ENCODE data around the gene IGSF9. TPM values are rescaled to one million over a fixed set of nuclear protein-coding genes. Genes with fewer than 3 reads are reported as not detected.

The IGSF9 gene
- total and polyA plus RNA-seq, 2 of the 13 experiments (the other 11 are each of a cell fraction or from before 2014, with no cell fraction given) = 0.03 TPM; not detected in 1

GRCh38 chr1:159914252-159915018 is 31.0 kb downstream of the IGSF9 start:
- CTCF ChIA-PET (ENCODE audit: low intra/inter-chr PET ratio, low total read pairs) = no interaction called here
- ATAC-seq = no peak
- Histone ChIP-seq H3K4me3 (replicated peaks in 1 of 3; ENCODE audit: insufficient read depth in 1 of 3, low read depth in 2 of 3, low read length in 3 of 3) (no peak overlapping the region), H4K20me1 (ENCODE audit: insufficient read depth, low read length) (no peaks in the 10 kb centered on the region), H3K36me3 (replicated peaks in 1 of 2; ENCODE audit: control insufficient read depth in 1 of 2, insufficient read depth in 2 of 2, low read length in 2 of 2) (no peaks in the 10 kb centered on the region), H3K4me2 (ENCODE audit: low read depth, low read length) (no peak overlapping the region), H3K9me3 (ENCODE audit: low read length) (no peaks in the 10 kb centered on the region), H2AFZ (ENCODE audit: low read length) (no peak overlapping the region), H3K4me1 (ENCODE audit: insufficient read depth, low read length) (peaks cover 13% of the 10 kb centered on the region), H3K79me2 (ENCODE audit: insufficient read depth, low read length) (no peaks in the 10 kb centered on the region), H3K9ac (ENCODE audit: insufficient read depth, low read depth, low read length) (no peak overlapping the region), H3K27me3 (ENCODE audit: control insufficient read depth in 1 of 2, insufficient read depth in 2 of 2, low read length in 2 of 2) (no peaks in the 10 kb centered on the region; a peak in 1 of 5 replicates), H3K27ac (ENCODE audit: extremely low read length, insufficient read depth, low read length) (no peak overlapping the region)
- POLR2A ChIA-PET = interaction anchor here (1.8 kb wide), 1 partner anchor 9 kb away, joined by 4 read pairs; no protein-coding TSS in a partner anchor
- WGBS (ENCODE audit: low lambda C conversion rate) = 48% methylated on average over 10 of the region's 10 CpGs
- TF ChIP-seq, protein P1, sequence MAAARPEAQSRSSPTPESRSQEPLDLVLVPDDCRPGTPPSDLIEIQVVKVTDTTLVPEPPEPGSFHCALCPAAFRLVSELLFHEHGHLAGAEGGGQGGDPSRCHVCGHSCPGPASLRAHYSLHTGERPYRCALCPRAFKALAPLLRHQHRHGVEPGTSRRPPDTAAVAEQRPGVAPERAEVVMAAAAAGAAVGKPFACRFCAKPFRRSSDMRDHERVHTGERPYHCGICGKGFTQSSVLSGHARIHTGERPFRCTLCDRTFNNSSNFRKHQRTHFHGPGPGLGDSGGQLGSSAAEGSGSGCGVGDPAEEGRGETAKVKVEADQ (CRISPR knock-in tag; IDR thresholded peaks at IDR 0.05; ENCODE audit: borderline replicate concordance) = no peak
- no peak for TF ChIP-seq SP2 (CRISPR knock-in tag; IDR thresholded peaks at IDR 0.05)
- no peak for TF ChIP-seq SIN3B (IDR thresholded peaks at IDR 0.05; ENCODE audit: low read length)
- no peak for TF ChIP-seq HMGXB4 (CRISPR knock-in tag; IDR thresholded peaks at IDR 0.05; ENCODE audit: borderline replicate concordance in 1 of 2, low read depth in 1 of 2)
- TF ChIP-seq ISX (CRISPR knock-in tag; conservative IDR thresholded peaks at IDR 0.05) = no peak
- no peak for TF ChIP-seq KLF6 (CRISPR knock-in tag; IDR thresholded peaks at IDR 0.05)
- TF ChIP-seq, protein P2, sequence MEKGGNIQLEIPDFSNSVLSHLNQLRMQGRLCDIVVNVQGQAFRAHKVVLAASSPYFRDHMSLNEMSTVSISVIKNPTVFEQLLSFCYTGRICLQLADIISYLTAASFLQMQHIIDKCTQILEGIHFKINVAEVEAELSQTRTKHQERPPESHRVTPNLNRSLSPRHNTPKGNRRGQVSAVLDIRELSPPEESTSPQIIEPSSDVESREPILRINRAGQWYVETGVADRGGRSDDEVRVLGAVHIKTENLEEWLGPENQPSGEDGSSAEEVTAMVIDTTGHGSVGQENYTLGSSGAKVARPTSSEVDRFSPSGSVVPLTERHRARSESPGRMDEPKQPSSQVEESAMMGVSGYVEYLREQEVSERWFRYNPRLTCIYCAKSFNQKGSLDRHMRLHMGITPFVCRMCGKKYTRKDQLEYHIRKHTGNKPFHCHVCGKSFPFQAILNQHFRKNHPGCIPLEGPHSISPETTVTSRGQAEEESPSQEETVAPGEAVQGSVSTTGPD (CRISPR knock-in tag; IDR thresholded peaks at IDR 0.05) = no peak
- in situ Hi-C loops (cut with HindIII; ENCODE audit: extremely low pct_ligation_motif_present, low pct_unique_long_range_greater_than_20kb) (no loop called here), intact Hi-C loops (cut with micrococcal nuclease; ENCODE audit: unreplicated experiment) (no loop called here)
- DNase-seq (ENCODE audit: low spot score) = no peak
- no TSS peak for BruUV-seq (replicated peaks)
- no peak for FAIRE-seq
